GM13977 (cell line): Measurements from ENCODE around the gene ITM2C.
A peak's percentile ranks its signal among the peaks of the same experiment; 100 is the strongest.

Experiments
- DNase-seq: peaks from one replicate; pipeline ENCODE4 v3.0.0; 2012; ENCODE audit warnings: low spot score
- CTCF ChIP-seq: IDR thresholded peaks from 2 replicates; pipeline ENCODE4 v1.5.1; 2012; ENCODE audit warnings: mild to moderate bottlenecking, control low read depth; ENCODE audit not compliant: insufficient read depth; ENCODE audit errors: extremely low read depth, missing control alignments
- in situ Hi-C: fragments of 300-500 bp; cut with MboI; formaldehyde crosslinking; loops from one replicate; pipeline ENCODE4 v1.12.0; 2022; ENCODE audit warnings: low sequenced_read_pairs, low pct_unique_long_range_greater_than_20kb, mixed read lengths, inconsistent platforms; ENCODE audit not compliant: unreplicated experiment

ITM2C gene

GRCh38 chr2:230924470-230925341 is 60.0 kb downstream of the ITM2C start, which contains the start of gene GPR55:
GPR55 (minus strand) TSS chr2:230925242; CDS start chr2:230910962, 14,280 bp downstream.
- in situ Hi-C loops = no loop called here
- DNase-seq = peak; percentile 73
- peak; percentile 65 for TF ChIP-seq CTCF

GRCh38 chr2:230925443-230925878 is 60.7 kb downstream of the ITM2C start:
- in situ Hi-C loops = no loop called here
- no peak for TF ChIP-seq CTCF
- DNase-seq = peak; percentile 63

GRCh38 chr2:230925879-230926765 is 61.4 kb downstream of the ITM2C start:
- DNase-seq = peak; percentile 77
- in situ Hi-C loops = no loop called here
- TF ChIP-seq CTCF = peak; percentile 48

GRCh38 chr2:230927711-230928341 is 63.1 kb downstream of the ITM2C start:
- no peak for DNase-seq
- in situ Hi-C loops = no loop called here
- no peak for TF ChIP-seq CTCF
